ENCODE measurements around the gene CDKN2D.

GRCh38 chr19:10593820-10594637 lies 25.2 kb upstream of the CDKN2D start:
- TF ChIP-seq EZH2phosphoT487 (IDR thresholded peaks at IDR 0.05; ENCODE audit: borderline replicate concordance, low read length), result no peak
- TF ChIP-seq EZH2 (IDR thresholded peaks at IDR 0.05; ENCODE audit: low read length, unreplicated experiment), result no peak
